Activated CD4-positive, alpha-beta T cell treated with anti-CD3 and anti-CD28 coated beads, Interleukin-2, amount 50 U/mL, for 24 hours (primary cell): Measurements from ENCODE around the gene CPO.

Experiments
- DNase-seq, 2 donors: peaks; one replicate each; pipeline ENCODE4 v3.0.0-alpha.2; 2020; ENCODE audit warnings: low read depth in 1 of 2, low spot score in 1 of 2

The CPO gene

GRCh38 chr2:207012461-207012860 lies 73.1 kb downstream of the CPO start:
- DNase-seq, result no peak

- no peak for DNase-seq
These were observed 75.1 kb downstream of the CPO start for GRCh38 chr2:207014424-207014823.

GRCh38 chr2:207015901-207016300 lies 76.6 kb downstream of the CPO start:
- no peak for DNase-seq
